Measurements from ENCODE around the gene PUM1. TPM values are rescaled to one million over a fixed set of nuclear protein-coding genes. Genes with fewer than 3 reads are reported as not detected.

The PUM1 gene
- total RNA-seq, 1 experiment from 2014 or later, result 29.5 TPM

DNA sequence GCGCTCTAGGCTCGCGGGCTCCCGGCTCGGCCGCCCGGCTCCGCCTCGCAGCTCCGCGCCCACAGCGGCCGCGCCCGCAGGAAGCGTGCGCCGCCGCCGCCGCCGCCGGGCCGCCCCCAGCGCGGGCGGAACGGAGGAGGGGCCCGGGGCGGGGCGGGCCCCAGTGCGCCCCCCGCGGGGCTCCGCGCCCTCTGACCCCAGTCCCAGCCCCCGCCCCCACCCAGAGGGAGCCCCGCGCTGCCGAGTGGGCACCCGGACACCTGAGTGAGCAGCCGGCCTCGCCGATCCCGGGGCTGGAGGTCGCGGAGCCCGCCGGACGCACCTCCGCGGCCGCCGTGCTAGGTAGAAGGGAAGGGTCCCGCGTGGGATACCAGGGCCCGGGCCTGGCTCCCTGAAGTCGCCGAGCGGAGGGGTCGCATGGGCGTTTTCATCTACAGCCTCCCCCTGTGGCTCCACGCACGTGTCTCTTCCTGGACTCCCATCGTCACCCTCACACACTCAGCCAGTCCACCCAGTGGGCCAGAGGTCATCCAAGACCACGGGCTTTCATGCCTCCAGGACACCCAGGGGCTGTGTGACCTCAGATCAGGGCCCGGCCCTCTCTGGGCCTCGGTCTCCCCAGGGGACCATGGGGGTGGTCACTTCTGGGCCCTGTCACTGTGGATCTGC lies 156.7 kb downstream of the PUM1 start, which contains the start of gene SDC3:
SDC3 (minus strand) TSS at position 63 of the 669 bp plus-strand sequence. CDS start 172 bp downstream, outside the sequence.
- in situ Hi-C loops (cut with HindIII; ENCODE audit: low pct_unique_long_range_greater_than_20kb, low sequenced_read_pairs), result loop anchor here (25.0 kb wide), 1 partner anchor 97 kb away; no protein-coding TSS in a partner anchor
- DNase-seq (ENCODE audit: low read depth, low spot score), result no peak

DNA sequence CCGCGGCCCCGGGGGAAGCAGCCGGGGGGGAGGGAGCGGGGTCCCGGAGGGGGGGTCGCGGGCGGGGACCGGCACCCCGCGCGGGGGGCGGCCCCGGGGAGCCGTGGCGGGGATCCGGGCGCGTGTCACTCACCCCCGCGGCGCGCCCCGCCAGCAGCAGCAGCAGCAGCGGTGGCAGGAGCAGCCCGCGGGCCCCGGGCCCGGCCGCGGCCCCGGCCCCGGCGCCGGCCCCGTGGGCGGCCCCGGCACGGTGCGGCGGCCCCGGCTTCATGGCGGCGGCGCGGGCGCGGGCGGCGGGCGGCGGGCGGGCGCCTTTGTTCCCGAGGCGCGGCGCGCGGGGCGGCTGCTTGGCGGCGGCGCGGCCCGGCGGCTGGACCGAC lies 157.2 kb downstream of the PUM1 start:
- in situ Hi-C loops (cut with HindIII; ENCODE audit: low pct_unique_long_range_greater_than_20kb, low sequenced_read_pairs), result loop anchor here (25.0 kb wide), 1 partner anchor 96 kb away; no protein-coding TSS in a partner anchor
- no peak for DNase-seq (ENCODE audit: low read depth, low spot score)

DNA sequence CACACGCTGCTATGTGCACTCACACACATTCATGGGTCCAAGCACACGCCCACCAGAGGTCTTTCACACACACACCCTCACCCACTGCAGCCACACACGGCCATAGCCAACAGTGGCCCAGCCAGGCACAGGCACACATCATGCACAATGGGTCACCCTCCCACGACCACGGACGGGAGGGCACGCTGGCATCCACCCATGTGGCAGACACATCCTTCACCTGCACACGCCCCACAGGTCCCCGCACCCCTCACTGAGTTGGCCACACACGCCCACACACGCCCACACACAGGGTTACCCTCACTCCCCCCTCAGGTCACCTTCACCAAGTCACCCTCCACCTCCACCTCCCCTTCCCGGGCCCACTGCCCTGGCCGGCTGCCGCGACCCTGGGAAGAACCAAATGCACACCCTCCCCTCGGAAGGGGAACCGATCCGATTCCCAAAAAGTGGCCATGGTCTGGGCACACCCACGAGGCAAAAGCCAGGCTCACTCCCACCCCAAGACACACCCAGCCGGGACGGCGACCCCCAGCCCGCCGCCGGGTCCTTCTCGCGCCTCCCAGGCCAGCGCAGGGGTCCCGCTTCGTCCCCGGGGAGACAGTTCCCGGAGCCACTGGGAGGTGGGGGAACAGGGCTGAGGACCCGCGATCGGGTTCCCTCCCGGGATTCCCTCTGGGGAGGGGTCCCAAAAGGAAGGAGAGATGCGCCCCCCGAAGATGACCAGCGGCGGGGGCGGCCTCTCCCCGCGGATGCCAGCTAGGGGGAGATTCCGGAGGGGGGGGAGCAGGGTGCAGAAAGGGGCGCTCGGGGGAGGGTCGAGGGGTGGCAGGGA lies 157.8 kb downstream of the PUM1 start:
- no peak for DNase-seq (ENCODE audit: low read depth, low spot score)
- in situ Hi-C loops (cut with HindIII; ENCODE audit: low pct_unique_long_range_greater_than_20kb, low sequenced_read_pairs), result loop anchor here (25.0 kb wide), 1 partner anchor 95 kb away; no protein-coding TSS in a partner anchor

DNA sequence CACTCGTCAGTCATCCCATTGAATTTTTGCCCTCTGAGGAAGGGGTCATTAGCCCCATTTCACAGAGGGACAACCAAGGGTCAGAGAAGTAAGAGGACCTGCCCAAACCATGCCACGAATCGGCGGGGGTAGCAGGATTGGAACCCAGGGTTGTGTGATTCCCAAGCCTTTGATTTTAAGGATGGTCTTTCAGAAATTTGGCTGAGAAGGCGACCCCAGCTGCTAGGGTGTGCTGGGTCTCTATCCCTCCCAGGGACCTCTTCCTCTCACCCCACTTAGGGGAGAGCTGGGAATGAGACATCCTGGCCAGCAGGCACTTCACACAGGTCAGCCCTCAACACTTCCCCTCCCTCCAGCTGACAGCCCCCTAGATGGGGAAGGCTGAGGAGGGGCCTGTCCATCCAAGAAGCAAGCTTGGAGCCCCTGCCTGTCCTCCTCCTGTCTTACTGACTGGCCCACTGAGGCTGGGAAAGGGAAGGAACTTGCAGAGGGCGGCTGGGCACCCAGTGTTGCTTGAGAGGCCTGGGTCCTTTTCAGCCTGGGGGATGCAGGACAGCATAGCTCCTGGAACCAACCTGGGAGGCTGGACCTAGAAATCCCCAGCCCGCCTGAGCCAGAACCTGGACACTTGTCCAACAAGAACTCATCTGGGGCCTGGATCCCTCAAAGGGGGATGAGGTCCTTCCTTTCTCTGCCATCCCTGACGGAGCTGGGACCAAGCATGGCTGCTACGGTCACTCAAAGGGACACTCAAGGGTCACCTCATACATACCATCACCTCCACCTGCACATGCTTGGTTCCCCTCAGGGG lies 158.7 kb downstream of the PUM1 start:
- DNase-seq (ENCODE audit: low read depth, low spot score), result no peak
- in situ Hi-C loops (cut with HindIII; ENCODE audit: low pct_unique_long_range_greater_than_20kb, low sequenced_read_pairs), result loop anchor here (25.0 kb wide), 1 partner anchor 95 kb away; no protein-coding TSS in a partner anchor

DNA sequence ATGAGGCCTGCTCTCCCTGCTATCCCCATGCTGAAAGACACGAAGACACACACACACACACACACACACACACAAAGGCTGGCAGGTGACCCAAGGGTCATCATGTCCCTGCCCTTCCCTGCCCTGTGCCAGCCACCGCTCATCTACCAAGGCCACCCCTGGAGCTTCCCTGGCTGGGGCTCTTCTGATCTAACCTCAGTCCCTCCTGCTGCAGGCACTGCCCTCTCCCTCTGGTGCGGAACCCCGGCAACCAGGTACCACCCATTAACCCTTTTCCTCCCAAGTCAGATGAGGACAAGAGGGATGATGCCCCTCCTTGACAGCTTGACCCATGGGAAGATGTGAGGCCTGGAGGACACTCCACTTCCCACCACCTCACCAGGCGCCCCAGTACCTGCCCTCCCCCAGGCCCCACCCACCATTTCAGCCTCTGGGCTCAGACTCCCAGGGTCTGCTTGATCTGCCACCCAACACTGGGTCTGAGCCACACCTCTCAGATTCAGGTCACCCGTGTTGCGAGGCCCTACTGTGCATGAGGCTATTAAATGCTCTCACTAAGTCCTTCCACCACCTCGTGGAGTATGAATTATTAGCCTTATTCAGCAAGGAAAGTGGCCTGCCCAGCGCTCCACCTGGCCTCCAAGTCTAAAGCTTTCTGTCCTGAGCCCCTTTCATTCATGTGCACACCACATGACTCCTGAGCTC lies 159.4 kb downstream of the PUM1 start:
- in situ Hi-C loops (cut with HindIII; ENCODE audit: low pct_unique_long_range_greater_than_20kb, low sequenced_read_pairs), result loop anchor here (25.0 kb wide), 1 partner anchor 94 kb away; no protein-coding TSS in a partner anchor
- DNase-seq (ENCODE audit: low read depth, low spot score), result no peak

DNA sequence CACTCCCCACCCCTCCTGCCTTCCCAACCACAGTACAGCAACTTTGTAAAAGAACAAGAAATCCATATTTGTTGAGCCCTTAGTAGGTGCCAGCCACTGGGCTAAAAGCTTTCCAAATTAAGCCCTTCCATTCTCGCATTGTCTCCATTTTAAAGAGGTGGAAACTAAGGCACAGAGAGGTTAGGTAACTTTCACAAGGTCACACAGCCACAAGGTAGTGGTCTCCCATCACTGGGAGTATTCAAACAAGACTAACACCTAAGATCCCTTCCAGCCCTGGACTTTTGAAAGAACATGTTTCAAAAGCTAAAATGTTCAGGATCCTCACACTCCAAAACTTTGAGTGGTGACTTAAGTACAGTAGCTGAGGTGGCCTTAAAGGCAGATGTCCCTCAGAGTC lies 160.1 kb downstream of the PUM1 start:
- in situ Hi-C loops (cut with HindIII; ENCODE audit: low pct_unique_long_range_greater_than_20kb, low sequenced_read_pairs), result loop anchor here (25.0 kb wide), 1 partner anchor 93 kb away; no protein-coding TSS in a partner anchor
- DNase-seq (ENCODE audit: low read depth, low spot score), result no peak

DNA sequence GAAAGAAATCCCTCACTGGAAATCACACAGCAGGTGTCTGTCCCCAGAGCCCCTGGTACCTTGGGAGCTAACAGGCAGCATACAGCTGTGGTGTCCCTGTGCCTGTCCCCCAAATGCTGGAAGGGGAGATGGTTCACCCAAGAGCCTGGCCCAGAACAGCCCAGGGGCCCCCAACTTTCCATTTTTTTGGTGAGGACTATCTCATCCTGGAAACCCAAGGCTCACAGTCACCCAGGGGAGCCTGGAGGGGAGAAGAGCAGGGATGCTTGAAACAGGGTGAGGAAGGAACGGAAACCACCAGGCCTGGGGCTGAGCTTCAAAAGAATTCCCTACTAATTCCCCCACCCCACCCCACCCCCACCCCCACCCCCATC lies 160.6 kb downstream of the PUM1 start:
- in situ Hi-C loops (cut with HindIII; ENCODE audit: low pct_unique_long_range_greater_than_20kb, low sequenced_read_pairs), result loop anchor here (25.0 kb wide), 1 partner anchor 93 kb away; no protein-coding TSS in a partner anchor

DNA sequence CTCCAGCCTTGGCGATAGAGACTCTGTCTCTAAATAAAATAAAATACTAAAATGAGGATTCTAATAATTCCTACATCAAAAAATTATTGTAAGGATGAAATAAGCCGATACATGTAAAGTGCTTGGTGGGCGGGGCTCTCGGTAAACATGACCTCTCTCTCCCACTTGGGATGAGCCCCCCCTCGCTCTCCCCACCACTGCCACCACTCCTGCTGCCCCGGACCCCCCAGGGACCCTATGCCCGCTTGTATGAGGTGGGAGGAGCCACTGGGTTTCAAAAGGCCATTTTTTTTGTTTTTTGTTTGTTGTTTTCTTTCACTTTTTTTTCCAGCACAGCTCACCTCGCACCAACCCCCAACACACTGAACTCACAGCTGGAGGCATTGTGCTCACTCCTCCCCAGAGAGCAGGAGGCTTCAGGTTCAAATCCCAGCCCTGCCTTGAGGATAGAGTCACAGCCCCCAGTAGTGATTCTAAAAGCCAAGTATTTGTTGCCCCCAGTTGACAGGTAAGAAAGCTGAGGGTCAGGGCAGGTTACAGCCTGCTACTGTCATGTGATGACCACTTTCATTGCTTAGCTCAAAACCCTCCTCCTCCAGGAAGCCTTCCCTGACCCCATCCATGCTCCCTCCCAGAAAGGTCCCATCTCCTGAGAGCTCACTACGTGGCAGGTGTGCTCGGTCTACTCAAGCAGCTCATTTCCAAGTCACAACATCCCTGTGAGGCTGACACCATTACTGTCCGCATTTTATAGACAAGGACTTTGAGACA lies 161.1 kb downstream of the PUM1 start:
- in situ Hi-C loops (cut with HindIII; ENCODE audit: low pct_unique_long_range_greater_than_20kb, low sequenced_read_pairs), result loop anchor here (25.0 kb wide), 1 partner anchor 92 kb away; no protein-coding TSS in a partner anchor
- no peak for DNase-seq (ENCODE audit: low read depth, low spot score)

More for the DNA sequence above, 160.6 kb downstream of the PUM1 start:
- DNase-seq (ENCODE audit: low read depth, low spot score), result no peak

DNA sequence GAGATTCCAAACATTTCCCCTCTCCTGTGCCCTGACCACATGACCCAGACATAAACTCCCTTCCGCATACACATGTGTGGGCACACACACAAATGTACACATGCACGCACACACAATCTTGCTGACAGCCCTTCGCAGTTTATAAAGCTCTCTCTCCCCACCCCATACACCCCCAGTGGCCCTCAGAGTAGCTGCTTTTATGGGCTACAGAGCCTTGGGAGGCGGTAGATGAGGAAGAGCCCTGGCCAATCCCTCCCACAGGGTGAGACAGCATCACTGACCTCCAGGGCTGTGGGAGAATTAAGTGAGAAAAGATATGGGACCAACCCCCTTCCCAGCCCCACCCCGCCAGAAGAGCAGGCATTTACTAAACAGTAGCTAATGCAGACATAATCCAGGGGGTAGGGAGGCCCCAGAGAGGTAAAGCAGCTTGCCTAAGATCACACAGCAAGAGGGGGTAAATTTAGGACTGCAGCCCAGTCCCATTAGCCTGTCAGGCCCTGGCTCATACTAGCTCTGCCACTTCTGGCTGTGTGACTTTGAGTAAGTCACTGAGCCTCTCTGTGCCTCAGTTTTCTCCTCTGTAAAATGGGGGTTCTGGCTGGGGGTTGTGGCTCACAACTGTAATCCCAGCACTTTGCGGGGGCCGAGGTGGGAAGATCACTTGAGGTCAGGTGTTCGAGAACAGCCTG lies 162.0 kb downstream of the PUM1 start:
- in situ Hi-C loops (cut with HindIII; ENCODE audit: low pct_unique_long_range_greater_than_20kb, low sequenced_read_pairs), result loop anchor here (25.0 kb wide), 1 partner anchor 91 kb away; no protein-coding TSS in a partner anchor
- no peak for DNase-seq (ENCODE audit: low read depth, low spot score)

DNA sequence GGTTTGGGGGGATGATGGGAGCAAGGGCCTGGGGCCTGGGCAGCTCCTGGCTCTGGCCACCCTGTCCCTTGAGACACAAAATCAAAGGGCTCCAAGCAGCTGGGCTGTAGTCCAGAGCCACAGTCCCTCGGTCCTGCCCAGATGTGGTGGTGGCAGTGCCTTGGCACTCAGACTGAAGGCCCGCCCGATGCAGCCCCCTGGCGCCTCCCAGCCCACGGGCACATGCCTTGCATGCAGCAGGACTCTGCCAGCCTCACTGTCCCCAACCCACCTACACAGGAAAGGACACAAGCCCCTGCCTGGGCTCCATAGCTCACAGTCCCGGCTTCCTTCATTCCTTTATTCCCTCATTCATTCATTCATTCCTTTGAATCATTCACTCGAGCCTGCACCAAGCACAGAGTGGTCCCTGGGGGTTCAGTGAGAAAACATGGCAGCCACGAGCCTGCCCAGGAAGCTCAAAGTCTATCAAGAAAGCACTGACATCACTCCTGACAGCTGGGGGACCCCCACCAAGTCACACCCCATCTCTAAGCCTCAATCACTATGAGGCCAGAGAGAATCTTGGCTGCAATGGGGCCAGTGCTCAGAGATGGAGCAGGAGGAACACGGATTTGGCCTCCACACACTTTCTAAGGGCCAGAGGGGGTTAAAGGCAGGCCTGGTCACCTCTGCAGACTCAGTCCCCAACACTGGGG lies 162.8 kb downstream of the PUM1 start:
- in situ Hi-C loops (cut with HindIII; ENCODE audit: low pct_unique_long_range_greater_than_20kb, low sequenced_read_pairs), result loop anchor here (25.0 kb wide), 1 partner anchor 90 kb away; no protein-coding TSS in a partner anchor
- no peak for DNase-seq (ENCODE audit: low read depth, low spot score)

DNA sequence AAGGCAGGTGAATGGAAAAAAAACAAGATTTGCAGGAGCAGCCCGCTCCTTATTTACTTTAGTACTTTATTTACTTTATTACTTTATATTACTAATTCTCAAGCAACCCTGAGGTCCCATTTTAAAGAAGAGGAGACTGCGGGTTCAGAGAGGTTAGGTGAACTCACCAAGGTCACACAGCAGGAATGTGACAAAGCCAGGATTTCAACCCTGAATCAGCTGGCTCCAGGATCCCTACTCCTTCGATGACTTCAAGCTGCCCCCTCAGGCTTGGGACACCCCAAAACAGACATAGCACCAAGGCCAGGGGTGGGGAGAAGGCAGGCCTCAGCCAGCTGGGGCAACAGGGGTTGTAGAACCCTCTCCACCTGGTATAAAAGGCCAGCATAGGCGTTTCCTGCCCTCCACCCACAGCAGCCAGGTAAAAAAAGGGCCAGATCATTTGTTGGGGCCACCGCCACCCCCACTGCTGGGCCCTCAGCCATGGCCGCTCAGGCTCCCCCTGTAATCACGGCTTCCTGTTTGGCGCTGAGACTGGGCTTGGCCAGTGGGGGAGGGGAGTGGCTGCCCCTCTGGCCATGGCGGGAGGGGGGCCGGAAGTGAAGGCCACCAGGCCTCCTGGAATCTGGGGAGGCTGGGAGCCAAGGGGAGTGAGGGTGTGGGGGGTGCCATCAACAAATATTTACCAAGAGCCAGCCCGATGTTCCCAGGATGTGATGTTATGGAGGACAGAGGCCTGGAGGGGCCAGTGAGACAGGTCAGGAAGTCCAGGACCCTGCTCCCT lies 163.5 kb downstream of the PUM1 start:
- no peak for DNase-seq (ENCODE audit: low read depth, low spot score)
- in situ Hi-C loops (cut with HindIII; ENCODE audit: low pct_unique_long_range_greater_than_20kb, low sequenced_read_pairs), result loop anchor here (25.0 kb wide), 1 partner anchor 90 kb away; no protein-coding TSS in a partner anchor

DNA sequence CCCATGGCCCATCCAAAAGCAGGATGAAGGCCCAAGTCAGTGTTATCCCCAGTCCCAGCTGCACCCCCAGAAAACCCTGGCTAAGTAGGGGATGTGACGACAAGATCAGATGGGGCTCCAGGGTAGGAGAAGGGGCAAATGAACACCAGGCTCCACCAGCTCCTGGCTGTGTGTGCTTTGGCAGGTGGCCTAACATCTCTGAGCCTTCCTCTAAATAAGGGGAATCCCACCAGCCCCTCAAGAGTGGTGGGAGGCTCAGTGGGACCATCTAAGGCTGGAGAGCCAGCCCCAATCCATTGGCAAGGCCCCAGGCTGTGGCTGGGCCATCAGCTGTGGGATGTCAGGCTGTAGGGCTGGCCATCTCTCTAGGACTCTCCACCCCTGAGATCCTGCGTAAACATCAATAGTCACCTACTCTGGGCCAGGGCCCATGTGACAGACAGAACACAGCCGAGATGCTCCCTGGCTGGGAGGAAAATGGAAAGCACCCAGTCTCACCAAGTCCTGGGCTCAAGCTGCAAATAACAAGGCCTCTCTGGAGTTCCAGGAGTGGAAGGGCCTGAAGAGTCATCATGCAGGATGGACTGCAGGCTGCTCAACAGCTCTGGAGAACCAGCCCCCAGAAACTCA lies 164.5 kb downstream of the PUM1 start:
- DNase-seq (ENCODE audit: low read depth, low spot score), result no peak
- in situ Hi-C loops (cut with HindIII; ENCODE audit: low pct_unique_long_range_greater_than_20kb, low sequenced_read_pairs), result loop anchor here (25.0 kb wide), 1 partner anchor 89 kb away; no protein-coding TSS in a partner anchor

DNA sequence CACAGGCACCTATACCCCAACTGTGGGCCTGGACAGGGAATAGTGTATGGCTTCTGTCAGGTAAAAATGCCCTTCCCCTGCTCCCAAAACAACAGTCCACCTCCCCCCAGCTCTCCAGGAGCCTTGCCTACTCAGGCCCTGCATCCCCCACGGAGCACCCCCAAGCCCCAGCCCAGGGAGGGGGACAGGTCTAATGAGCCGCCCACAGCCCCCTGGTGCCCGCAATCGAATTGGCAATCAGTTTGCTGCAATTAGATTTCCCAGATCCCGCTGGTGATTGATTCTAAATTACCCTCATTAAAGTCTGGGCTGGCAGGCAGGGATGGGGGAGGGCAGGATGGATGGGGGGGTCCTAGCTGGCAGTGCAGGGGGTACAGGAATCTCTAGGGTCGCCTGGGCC lies 165.0 kb downstream of the PUM1 start:
- in situ Hi-C loops (cut with HindIII; ENCODE audit: low pct_unique_long_range_greater_than_20kb, low sequenced_read_pairs), result loop anchor here (25.0 kb wide), 1 partner anchor 88 kb away; no protein-coding TSS in a partner anchor
- DNase-seq (ENCODE audit: low read depth, low spot score), result no peak
